ENCODE data around the gene ATAD3B. TPM values are rescaled to one million over a fixed set of nuclear protein-coding genes. Genes with fewer than 3 reads are reported as not detected.
A peak's percentile ranks its signal among the peaks of the same experiment; 100 is the strongest.
"Not testable (repeated sequence)": the region's sequence is repeated elsewhere in the genome, so short reads cannot be mapped to it uniquely, and the experiment has no call there.

Gene ATAD3B
- polyA plus RNA-seq, 1 donor from 2014 or later: 57.2 TPM

DNA sequence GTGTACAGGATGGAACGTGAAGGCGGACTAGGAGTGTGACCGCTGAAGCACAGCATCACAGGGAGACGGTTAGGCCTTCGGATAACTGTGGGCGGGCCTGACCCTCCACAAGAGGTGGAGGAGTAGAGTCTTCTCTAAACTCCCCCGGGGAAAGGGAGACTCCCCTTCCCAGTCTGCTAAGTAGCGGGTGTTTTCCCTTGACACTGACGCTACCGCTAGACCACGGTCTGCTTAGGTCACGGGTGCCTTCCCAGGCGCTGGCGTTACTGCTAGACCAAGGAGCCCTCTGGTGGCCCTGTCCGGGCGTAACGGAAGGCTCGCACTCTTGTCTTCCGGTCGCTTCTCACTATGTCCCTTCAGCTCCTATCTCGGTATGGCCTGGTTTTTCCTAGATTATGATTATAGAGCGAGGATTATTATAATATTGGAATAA lies 33.8 kb downstream of the ATAD3B start:
- H2AFZ ChIP-seq (ENCODE audit: low read depth, low read length); H3K36me3 ChIP-seq (ENCODE audit: insufficient read depth, low read length); H3K9ac ChIP-seq (ENCODE audit: low read length); H3K27me3 ChIP-seq (ENCODE audit: insufficient read depth, low read depth, low read length); H3K9me2 ChIP-seq (ENCODE audit: insufficient read depth, low read length); H3K9me3 ChIP-seq (ENCODE audit: low read length); H4K20me1 ChIP-seq (ENCODE audit: insufficient read depth); H3F3A ChIP-seq (ENCODE audit: insufficient read depth, low read length, poor library complexity, severe bottlenecking); H3K4me2 ChIP-seq (ENCODE audit: low read length); H3K79me2 ChIP-seq (replicated peaks; ENCODE audit: insufficient read depth, low read length); H3K27ac ChIP-seq (ENCODE audit: low read length); H3K4me3 ChIP-seq (ENCODE audit: low read length): not testable (repeated sequence)
- TF ChIP-seq SMC3 (conservative IDR thresholded peaks at IDR 0.05; ENCODE audit: poor library complexity): peak; percentile 19

DNA sequence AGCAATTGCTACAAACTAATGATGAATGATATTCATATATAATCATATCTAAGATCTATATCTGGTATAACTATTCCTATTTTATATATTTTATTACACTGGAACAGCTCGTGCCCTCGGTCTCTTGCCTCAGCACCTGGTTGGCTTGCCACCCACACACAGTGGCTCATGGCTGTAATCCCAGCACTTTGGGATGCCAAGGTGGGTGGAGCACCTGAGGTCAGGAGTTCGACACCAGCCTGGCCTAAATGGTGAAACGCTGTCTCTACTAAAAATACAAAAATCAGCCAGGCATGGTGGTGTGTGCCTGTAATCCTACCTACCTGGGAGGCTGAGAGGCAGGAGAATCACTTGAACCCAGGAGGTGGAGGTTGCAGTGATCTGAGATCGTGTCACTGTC lies 34.2 kb downstream of the ATAD3B start:
- H3K4me3 ChIP-seq (ENCODE audit: low read length); H3K9ac ChIP-seq (ENCODE audit: low read length); H3K79me2 ChIP-seq (replicated peaks; ENCODE audit: insufficient read depth, low read length); H3K27me3 ChIP-seq (ENCODE audit: insufficient read depth, low read depth, low read length); H3F3A ChIP-seq (ENCODE audit: insufficient read depth, low read length, poor library complexity, severe bottlenecking); H4K20me1 ChIP-seq (ENCODE audit: insufficient read depth); H2AFZ ChIP-seq (ENCODE audit: low read depth, low read length); H3K9me3 ChIP-seq (ENCODE audit: low read length); H3K27ac ChIP-seq (ENCODE audit: low read length); H3K4me2 ChIP-seq (ENCODE audit: low read length); H3K9me2 ChIP-seq (ENCODE audit: insufficient read depth, low read length); H3K36me3 ChIP-seq (ENCODE audit: insufficient read depth, low read length): not testable (repeated sequence)

DNA sequence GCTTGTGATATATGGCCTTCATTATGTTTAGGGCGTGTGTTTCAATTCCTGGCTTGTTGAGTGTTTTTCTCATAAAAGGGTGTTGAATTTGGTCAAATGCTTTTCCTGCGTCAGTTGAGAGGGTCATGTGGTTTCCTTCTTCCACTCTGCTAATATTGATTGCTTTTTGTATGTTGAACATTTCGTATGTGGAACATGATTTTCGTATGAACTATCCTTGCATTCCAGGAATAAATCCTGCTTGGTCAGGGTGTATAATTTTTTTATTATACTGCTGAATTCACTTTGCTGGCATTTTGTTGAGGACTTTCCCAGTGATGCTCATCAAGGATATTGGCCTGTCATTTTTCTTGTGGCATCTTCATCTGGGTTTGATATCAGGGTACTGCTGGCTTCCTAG lies 35.7 kb downstream of the ATAD3B start:
- Histone ChIP-seq H3F3A (ENCODE audit: insufficient read depth, low read length, poor library complexity, severe bottlenecking) (no peaks in the 10 kb centered on the region), H3K4me2 (ENCODE audit: low read length) (no peak overlapping the region), H3K27me3 (ENCODE audit: insufficient read depth, low read depth, low read length) (no peaks in the 10 kb centered on the region), H3K9me2 (ENCODE audit: insufficient read depth, low read length) (no peaks in the 10 kb centered on the region), H3K9me3 (ENCODE audit: low read length) (no peaks in the 10 kb centered on the region), H3K36me3 (ENCODE audit: insufficient read depth, low read length) (no peaks in the 10 kb centered on the region), H2AFZ (ENCODE audit: low read depth, low read length) (no peak overlapping the region), H3K9ac (ENCODE audit: low read length) (no peak overlapping the region), H4K20me1 (ENCODE audit: insufficient read depth) (no peaks in the 10 kb centered on the region), H3K27ac (ENCODE audit: low read length) (no peak overlapping the region), H3K79me2 (replicated peaks; ENCODE audit: insufficient read depth, low read length) (no peaks in the 10 kb centered on the region), H3K4me3 (ENCODE audit: low read length) (no peak overlapping the region)
- TF ChIP-seq SMC3 (conservative IDR thresholded peaks at IDR 0.05; ENCODE audit: poor library complexity) (no peak), POLR2AphosphoS5 (IDR thresholded peaks at IDR 0.05) (no peak), RAD21 (conservative IDR thresholded peaks at IDR 0.05) (no peak), MXI1 (conservative IDR thresholded peaks at IDR 0.05; ENCODE audit: poor library complexity, severe bottlenecking) (no peak), EZH2 (IDR thresholded peaks at IDR 0.05; ENCODE audit: borderline replicate concordance, insufficient read depth, low read length, poor library complexity, severe bottlenecking) (no peak), TAF1 (IDR thresholded peaks at IDR 0.05; ENCODE audit: low read depth) (no peak)
- TF ChIP-seq, protein P1, sequence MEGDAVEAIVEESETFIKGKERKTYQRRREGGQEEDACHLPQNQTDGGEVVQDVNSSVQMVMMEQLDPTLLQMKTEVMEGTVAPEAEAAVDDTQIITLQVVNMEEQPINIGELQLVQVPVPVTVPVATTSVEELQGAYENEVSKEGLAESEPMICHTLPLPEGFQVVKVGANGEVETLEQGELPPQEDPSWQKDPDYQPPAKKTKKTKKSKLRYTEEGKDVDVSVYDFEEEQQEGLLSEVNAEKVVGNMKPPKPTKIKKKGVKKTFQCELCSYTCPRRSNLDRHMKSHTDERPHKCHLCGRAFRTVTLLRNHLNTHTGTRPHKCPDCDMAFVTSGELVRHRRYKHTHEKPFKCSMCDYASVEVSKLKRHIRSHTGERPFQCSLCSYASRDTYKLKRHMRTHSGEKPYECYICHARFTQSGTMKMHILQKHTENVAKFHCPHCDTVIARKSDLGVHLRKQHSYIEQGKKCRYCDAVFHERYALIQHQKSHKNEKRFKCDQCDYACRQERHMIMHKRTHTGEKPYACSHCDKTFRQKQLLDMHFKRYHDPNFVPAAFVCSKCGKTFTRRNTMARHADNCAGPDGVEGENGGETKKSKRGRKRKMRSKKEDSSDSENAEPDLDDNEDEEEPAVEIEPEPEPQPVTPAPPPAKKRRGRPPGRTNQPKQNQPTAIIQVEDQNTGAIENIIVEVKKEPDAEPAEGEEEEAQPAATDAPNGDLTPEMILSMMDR (IDR thresholded peaks at IDR 0.05; ENCODE audit: poor library complexity, severe bottlenecking): no peak
- TF ChIP-seq, protein P2, sequence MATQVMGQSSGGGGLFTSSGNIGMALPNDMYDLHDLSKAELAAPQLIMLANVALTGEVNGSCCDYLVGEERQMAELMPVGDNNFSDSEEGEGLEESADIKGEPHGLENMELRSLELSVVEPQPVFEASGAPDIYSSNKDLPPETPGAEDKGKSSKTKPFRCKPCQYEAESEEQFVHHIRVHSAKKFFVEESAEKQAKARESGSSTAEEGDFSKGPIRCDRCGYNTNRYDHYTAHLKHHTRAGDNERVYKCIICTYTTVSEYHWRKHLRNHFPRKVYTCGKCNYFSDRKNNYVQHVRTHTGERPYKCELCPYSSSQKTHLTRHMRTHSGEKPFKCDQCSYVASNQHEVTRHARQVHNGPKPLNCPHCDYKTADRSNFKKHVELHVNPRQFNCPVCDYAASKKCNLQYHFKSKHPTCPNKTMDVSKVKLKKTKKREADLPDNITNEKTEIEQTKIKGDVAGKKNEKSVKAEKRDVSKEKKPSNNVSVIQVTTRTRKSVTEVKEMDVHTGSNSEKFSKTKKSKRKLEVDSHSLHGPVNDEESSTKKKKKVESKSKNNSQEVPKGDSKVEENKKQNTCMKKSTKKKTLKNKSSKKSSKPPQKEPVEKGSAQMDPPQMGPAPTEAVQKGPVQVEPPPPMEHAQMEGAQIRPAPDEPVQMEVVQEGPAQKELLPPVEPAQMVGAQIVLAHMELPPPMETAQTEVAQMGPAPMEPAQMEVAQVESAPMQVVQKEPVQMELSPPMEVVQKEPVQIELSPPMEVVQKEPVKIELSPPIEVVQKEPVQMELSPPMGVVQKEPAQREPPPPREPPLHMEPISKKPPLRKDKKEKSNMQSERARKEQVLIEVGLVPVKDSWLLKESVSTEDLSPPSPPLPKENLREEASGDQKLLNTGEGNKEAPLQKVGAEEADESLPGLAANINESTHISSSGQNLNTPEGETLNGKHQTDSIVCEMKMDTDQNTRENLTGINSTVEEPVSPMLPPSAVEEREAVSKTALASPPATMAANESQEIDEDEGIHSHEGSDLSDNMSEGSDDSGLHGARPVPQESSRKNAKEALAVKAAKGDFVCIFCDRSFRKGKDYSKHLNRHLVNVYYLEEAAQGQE (IDR thresholded peaks at IDR 0.05; ENCODE audit: borderline replicate concordance): no peak

DNA sequence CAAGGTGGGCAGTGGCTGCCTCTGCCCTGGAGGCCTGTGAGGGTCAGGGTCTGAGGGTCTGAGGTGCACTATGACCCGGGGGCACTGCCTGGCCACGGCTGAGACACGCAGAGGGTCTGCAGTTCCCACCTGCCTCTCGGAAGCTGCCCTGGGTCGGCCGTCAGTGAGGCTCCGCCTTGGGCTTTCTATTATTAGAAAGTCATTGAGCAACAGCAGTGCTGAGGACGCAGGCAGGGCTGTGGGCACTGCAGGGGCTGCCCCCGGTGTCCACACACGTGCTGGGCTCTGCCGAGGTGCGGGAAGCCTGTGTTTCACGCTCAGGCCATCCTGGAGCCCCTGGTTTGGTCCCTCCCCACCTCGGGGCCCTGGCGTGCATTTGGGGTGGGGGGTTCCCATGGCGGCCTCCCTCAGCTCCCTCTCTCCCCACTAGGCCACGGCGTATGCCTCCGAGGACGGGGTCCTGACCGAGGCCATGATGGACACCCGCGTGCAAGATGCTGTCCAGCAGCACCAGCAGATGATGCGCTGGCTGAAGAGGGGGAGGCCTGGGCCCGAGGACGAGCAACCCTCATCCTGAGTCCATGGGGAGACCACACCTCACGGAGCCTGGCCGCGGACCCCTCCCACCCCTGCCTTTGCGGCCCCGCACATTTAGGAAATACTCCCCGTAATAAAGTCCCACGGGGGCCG lies 37.4 kb downstream of the ATAD3B start:
- H4K20me1 ChIP-seq (ENCODE audit: insufficient read depth); H3K4me3 ChIP-seq (ENCODE audit: low read length); H3K9me3 ChIP-seq (ENCODE audit: low read length); H3K27me3 ChIP-seq (ENCODE audit: insufficient read depth, low read depth, low read length); H3K9ac ChIP-seq (ENCODE audit: low read length); H3K36me3 ChIP-seq (ENCODE audit: insufficient read depth, low read length); H3K4me2 ChIP-seq (ENCODE audit: low read length); H2AFZ ChIP-seq (ENCODE audit: low read depth, low read length); H3F3A ChIP-seq (ENCODE audit: insufficient read depth, low read length, poor library complexity, severe bottlenecking); H3K27ac ChIP-seq (ENCODE audit: low read length); H3K79me2 ChIP-seq (replicated peaks; ENCODE audit: insufficient read depth, low read length); H3K9me2 ChIP-seq (ENCODE audit: insufficient read depth, low read length): not testable (repeated sequence)

DNA sequence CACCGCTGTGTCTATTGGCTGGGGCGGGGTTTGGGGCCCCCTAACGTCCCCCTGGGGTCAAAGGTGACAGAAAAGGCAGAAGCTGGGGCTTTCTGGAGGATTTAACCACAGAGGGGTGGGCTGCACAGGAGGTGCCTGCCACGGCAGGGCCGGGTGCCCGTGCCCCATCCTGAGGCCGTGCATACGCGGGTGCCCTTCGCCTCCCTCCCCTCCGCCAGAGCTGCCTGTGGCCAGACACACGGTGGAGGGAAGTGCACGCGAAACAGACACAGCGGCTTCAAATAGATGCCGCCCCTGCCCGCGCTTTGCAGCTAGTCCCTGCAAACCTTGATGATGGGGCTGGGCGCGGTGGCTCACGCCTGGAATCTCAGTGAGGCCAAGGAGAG lies 37.9 kb downstream of the ATAD3B start:
- H3K4me3 ChIP-seq (ENCODE audit: low read length); H3K4me2 ChIP-seq (ENCODE audit: low read length); H3K9me3 ChIP-seq (ENCODE audit: low read length); H3K9ac ChIP-seq (ENCODE audit: low read length); H3K9me2 ChIP-seq (ENCODE audit: insufficient read depth, low read length); H3K79me2 ChIP-seq (replicated peaks; ENCODE audit: insufficient read depth, low read length); H3K27me3 ChIP-seq (ENCODE audit: insufficient read depth, low read depth, low read length); H3K27ac ChIP-seq (ENCODE audit: low read length); H2AFZ ChIP-seq (ENCODE audit: low read depth, low read length); H4K20me1 ChIP-seq (ENCODE audit: insufficient read depth); H3F3A ChIP-seq (ENCODE audit: insufficient read depth, low read length, poor library complexity, severe bottlenecking); H3K36me3 ChIP-seq (ENCODE audit: insufficient read depth, low read length): not testable (repeated sequence)
